HTERT RPE-1 (cell line): ENCODE measurements around the gene HS1BP3.

ENCODE experiments used
- in situ Hi-C: fragments of 300-500 bp; cut with MboI; formaldehyde crosslinking; loops from 4 replicates; pipeline ENCODE4 v1.14.3; 2020; ENCODE audit warnings: low sequenced_read_pairs

The HS1BP3 gene

GRCh38 chr2:20647211-20647610 lies 3.7 kb downstream of the HS1BP3 start:
- in situ Hi-C loops: loop anchor here (25.0 kb wide), 1 partner anchor 210 kb away; the partner anchor contains the start of gene RHOB

- in situ Hi-C loops: loop anchor here (25.0 kb wide), 1 partner anchor 209 kb away; the partner anchor contains the start of gene RHOB
Observed at GRCh38 chr2:20646446-20646845, 4.5 kb downstream of the HS1BP3 start.

- in situ Hi-C loops: loop anchor here (25.0 kb wide), 1 partner anchor 208 kb away; the partner anchor contains the start of gene RHOB
Observed at GRCh38 chr2:20645761-20646160, 5.1 kb downstream of the HS1BP3 start.

GRCh38 chr2:20645301-20645701 lies 5.6 kb downstream of the HS1BP3 start:
- in situ Hi-C loops: loop anchor here (25.0 kb wide), 1 partner anchor 208 kb away; the partner anchor contains the start of gene RHOB

- in situ Hi-C loops: loop anchor here (25.0 kb wide), 1 partner anchor 207 kb away; the partner anchor contains the start of gene RHOB
Observed at GRCh38 chr2:20643826-20644225, 7.1 kb downstream of the HS1BP3 start.

- in situ Hi-C loops: loop anchor here (25.0 kb wide), 1 partner anchor 206 kb away; the partner anchor contains the start of gene RHOB
Observed at GRCh38 chr2:20643060-20643459, 7.8 kb downstream of the HS1BP3 start.

GRCh38 chr2:20642055-20642971 lies 8.6 kb downstream of the HS1BP3 start:
- in situ Hi-C loops: loop anchor here (25.0 kb wide), 1 partner anchor 205 kb away; the partner anchor contains the start of gene RHOB

GRCh38 chr2:20641123-20641985 lies 9.5 kb downstream of the HS1BP3 start:
- in situ Hi-C loops: loop anchor here (25.0 kb wide), 1 partner anchor 204 kb away; the partner anchor contains the start of gene RHOB

- in situ Hi-C loops: loop anchor here (25.0 kb wide), 1 partner anchor 203 kb away; the partner anchor contains the start of gene RHOB
Observed at GRCh38 chr2:20640411-20641122, 10.3 kb downstream of the HS1BP3 start.

GRCh38 chr2:20638646-20639430 lies 12.1 kb downstream of the HS1BP3 start:
- in situ Hi-C loops: loop anchor here (25.0 kb wide), 1 partner anchor 202 kb away; the partner anchor contains the start of gene RHOB

GRCh38 chr2:20638014-20638413 lies 12.9 kb downstream of the HS1BP3 start:
- in situ Hi-C loops: loop anchor here (25.0 kb wide), 1 partner anchor 201 kb away; the partner anchor contains the start of gene RHOB

- in situ Hi-C loops: loop anchor here (25.0 kb wide), 1 partner anchor 200 kb away; the partner anchor contains the start of gene RHOB
Observed at GRCh38 chr2:20637147-20637546, 13.8 kb downstream of the HS1BP3 start.

GRCh38 chr2:20635675-20636584 lies 15.0 kb downstream of the HS1BP3 start:
- in situ Hi-C loops: loop anchor here (25.0 kb wide), 1 partner anchor 199 kb away; the partner anchor contains the start of gene RHOB

- in situ Hi-C loops: loop anchor here (25.0 kb wide), 1 partner anchor 198 kb away; the partner anchor contains the start of gene RHOB
Observed at GRCh38 chr2:20635113-20635510, 15.8 kb downstream of the HS1BP3 start.

GRCh38 chr2:20634507-20635112 lies 16.3 kb downstream of the HS1BP3 start:
- in situ Hi-C loops: loop anchor here (25.0 kb wide), 1 partner anchor 197 kb away; the partner anchor contains the start of gene RHOB

GRCh38 chr2:20633794-20634506 lies 16.9 kb downstream of the HS1BP3 start:
- in situ Hi-C loops: loop anchor here (25.0 kb wide), 1 partner anchor 197 kb away; the partner anchor contains the start of gene RHOB

- in situ Hi-C loops: loop anchor here (25.0 kb wide), 1 partner anchor 196 kb away; the partner anchor contains the start of gene RHOB
Observed at GRCh38 chr2:20633001-20633400, 17.9 kb downstream of the HS1BP3 start.
